Measurements from ENCODE around the gene NCKAP1.

The NCKAP1 gene

DNA sequence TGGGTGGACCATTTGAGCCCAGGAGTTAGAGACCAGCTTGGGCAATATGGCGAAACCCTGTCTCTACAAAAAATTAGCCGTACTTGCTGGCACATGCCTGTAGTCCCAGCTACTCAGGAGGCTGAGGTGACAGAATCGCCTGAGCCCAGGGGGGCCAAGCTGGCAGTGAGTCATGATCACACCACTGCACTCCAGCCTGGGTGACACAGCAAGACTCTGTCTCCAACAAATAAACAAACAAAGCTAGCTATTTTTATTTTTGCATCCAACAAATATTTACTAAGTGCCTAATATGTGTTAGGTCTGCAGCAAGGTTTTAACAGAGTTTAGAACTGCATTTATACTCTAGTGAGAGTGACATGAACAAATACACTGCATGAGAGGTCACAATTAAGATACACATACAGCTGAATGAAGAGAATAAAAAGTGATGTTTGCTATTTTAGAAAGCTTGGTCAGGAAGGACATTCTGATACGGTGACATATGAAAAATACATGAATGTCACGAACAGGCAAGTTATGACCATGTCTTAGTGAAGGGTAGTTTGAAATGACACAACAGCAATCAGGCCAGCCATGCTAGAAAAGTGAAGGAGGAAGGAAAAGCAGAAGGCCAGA is 88.6 kb downstream of the NCKAP1 start:
- no peak for DNase-seq

DNA sequence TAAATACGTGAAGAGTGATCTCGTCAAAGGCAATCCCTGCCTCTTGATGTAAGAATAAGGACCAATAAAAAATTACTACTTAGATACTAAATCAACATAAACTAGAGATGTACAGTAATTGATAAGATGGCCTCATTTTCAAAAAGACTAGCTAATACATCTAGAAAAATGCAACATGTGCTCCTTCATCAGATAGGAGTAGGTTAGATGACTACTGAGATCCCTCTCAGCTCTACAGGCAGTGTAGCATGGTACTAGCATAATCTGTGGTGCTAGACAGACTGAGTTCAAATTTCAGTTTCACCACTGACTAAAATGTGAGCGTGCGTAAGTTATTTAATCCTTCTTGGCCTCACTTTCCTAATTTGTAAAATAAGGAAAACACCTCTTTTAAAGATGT is 89.2 kb downstream of the NCKAP1 start:
- DNase-seq = no peak

DNA sequence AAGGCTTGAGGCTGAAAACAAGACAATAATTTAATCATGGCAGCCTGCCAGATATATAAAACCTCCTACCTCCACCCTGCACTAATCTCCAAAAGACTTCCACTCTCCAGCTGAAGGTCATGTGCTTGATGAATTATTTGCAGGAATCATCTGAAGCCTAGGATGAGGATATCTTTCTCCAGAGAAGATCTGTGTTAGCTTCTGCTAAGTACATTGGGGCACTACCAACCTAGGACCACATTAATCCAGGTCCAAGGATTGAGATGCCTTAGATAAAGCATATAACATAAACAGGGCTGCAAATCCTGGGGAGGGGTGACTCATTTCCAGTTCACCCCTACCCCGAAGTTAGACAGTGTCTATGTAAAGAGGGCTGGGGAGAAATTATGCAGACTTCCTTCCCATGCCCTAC is 91.3 kb downstream of the NCKAP1 start:
- DNase-seq = no peak

DNA sequence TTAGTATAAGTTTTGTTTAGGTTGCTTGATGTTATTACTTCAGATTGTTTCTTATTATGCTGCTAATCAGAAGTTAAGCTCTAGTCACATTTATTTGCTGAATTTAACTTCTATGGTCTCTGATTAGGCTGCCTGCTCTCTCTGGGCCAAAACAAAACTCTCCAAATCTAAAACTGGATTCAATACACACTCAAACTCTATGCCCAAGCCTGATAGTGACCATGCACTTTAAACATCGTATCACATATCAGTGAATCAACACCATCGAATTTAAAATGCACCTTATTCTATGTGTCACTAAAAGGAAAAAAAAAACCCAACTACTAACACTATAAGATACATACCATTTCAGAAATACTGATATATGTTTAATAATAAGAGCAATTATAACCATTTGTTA is 94.9 kb downstream of the NCKAP1 start:
- DNase-seq = no peak

DNA sequence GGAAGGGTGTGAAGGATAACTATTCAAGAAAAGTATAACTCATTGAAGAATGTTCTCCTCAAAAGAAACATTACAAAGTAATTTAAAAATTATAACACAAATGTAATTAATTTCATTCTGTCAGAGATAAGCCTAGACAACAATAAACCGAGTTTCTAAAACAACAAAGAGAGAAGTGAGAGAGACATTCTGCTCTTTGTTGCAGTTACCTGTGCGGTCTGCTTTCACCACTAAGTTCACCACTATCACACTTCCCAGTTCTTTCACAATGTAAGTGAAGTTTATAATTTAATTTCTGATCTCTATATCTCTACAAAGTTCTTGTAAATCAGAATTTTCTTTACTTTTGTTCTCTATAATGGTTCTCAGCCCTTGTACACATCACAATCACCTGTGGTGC is 95.5 kb downstream of the NCKAP1 start:
- no peak for DNase-seq

DNA sequence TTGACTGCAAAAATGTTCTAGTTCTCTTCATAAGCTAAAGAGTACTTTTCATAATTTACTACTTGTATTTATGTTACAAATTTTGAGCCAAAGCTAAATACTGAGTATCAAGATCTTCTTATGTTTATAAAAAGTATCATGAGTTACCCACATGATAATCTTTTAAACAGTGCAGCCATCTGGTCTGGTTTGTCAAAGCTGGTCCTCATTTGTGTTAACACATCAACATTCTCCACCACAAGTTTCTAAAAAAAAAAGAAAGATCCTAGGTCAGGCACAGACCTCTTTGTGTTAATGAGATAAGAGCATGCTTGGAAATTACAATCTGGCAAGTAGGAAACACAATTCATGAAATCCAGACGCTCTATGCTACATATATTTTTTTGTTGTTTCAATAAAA is 96.3 kb downstream of the NCKAP1 start:
- DNase-seq = no peak

DNA sequence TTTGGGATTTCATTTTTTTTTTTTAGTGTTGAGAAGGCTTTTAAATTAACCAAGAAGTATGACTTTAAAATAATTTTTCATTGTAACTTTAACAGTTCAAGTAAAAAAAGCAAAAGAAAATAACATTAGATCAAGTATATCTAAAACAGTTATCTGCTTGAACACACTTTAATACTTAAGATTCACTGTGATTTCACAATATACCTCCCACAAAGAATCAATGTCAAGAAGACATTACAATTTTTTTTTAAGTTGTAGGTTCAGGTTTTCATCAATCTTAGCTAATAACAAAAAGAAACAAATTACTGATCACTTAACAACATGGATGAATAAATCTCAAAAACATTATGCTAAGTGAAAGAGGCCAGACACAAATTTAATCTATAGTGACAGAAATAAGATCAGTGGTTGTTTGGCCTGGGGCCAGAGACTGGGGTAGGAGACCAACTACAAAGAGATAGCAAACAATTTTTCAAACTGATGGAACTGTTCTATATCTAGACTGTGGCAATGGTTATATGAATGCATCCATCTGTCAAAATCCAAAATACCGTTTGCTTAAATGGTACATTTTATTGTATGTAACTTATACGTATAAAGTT is 97.0 kb downstream of the NCKAP1 start:
- no peak for DNase-seq

DNA sequence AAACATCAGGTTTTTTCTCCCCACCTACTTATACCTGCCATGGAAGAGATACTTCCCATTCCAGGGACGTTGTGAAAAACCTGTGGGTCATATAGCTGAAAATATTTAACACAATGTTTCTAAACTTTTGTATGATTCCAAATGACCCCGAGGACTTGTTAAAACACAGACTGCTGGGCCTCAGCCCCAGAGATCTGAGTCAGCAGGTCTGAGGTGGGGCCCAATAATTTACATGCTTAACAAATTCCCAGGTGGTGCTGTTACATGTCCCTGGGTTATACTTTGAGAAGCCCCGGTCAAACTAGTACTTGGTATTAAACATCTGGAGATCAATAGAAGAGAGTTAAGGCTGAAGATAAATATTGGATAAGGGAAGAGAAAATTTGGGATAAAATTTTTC is 100.4 kb downstream of the NCKAP1 start:
- DNase-seq = no peak

DNA sequence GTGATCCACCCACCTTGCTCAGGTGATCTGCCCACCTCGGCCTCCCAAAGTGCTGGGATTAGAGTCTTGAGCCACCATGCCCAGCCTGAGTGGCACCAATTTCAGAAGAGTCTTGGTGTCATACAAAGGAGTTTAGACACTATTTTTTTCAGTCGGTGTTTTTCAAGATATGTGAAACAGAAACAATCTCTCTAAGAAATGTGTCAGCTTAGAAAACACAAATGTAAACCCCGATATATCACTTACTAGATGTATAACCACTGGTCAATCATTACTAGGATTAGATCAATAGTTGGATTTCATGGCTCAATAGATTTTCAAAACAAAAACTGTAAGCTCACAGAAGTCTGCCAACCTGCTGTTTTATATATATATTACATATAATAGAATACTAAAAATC is 104.6 kb downstream of the NCKAP1 start:
- no peak for DNase-seq

DNA sequence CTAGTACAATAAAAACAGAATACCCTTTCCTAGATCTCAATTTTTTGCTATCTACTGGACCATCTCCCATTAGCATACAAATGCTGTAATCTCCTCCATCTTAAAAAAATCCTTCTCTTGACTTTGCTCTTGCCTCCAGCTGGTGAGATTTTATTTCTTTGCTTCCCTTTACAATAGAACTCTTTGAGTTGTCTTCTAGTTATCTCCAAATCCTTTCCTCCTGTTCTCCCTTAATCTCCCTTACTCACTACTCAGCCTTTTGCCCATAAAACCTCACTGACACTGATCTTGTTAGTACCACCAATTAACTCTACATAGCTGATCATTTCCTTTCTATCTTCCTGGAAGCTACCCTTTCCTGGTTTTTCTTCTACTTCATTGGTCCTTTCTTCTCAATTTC is 108.3 kb downstream of the NCKAP1 start:
- no peak for DNase-seq

DNA sequence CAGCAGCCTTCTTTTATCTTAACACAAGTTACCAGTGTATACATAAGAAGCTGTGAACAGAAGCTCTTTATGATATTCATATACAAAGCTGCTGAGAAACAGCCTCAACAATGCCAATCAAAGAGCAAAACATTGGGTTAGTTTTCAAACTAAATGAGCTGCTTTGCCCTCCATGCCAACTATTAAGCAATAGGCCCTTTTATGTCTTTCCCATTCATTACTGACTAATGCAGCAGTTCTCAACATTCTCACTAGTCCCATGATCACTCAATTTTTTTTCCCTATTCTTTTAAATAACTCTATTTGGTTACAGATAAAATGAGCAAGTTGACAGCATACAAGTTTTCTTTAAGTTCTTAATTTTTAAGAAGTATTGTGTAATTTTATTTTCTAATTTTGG is 114.0 kb downstream of the NCKAP1 start:
- no peak for DNase-seq

DNA sequence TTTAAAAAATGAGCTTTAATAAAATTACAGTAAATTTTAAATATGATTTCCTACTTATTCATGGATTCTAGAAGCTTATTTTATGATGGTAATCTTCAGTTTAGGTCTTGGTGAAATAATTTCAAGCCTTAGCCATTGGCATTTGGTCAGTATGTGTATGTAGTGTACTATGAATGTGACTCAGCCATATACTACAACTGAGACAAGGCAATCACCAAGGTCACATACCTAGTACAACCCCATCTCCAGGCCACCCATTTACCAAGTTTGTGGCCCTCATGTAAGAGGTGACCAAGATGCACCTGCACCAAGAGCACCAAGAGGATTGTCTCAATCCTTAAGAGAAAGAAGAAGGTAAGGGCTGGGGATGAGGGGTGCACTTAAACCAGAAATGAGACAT is 117.0 kb downstream of the NCKAP1 start:
- DNase-seq = no peak

DNA sequence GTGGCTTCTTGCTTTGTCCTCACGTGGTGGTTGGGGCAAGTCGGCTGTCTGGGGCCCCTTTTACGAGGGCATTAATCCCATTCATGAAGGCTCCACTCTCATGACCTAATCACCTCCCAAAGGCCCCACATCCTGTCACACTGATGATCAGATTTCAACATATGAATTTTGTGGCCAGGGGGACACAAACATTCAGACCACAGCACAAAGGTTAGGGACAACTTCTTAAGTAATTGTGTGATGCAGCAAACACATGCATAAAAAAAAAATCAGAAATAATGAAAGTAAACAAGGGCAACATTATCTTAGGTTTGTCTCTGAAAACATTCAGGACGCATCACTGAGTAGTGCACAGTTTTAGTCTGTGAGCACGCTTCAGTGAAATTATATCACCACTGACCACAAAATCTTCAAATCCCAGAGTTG is 117.6 kb downstream of the NCKAP1 start:
- DNase-seq = no peak

DNA sequence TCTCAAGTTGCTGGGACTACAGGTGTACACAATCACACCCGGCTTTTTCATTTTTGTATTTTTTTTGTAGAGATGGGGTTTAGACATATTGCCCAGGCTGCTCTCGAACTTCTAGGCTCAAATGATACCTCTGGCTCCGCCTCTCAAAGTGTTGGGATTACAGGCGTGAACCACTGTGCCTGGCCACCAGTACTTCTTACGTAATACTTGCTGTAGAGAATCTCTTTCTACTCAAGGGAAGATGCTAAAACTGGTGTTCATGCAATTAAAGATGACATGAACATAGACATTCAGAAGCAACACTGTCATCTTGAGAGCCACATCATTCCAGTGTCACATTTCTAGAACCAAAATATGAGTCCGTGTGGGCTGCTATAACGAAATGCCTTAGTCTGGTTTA is 118.2 kb downstream of the NCKAP1 start:
- no peak for DNase-seq

DNA sequence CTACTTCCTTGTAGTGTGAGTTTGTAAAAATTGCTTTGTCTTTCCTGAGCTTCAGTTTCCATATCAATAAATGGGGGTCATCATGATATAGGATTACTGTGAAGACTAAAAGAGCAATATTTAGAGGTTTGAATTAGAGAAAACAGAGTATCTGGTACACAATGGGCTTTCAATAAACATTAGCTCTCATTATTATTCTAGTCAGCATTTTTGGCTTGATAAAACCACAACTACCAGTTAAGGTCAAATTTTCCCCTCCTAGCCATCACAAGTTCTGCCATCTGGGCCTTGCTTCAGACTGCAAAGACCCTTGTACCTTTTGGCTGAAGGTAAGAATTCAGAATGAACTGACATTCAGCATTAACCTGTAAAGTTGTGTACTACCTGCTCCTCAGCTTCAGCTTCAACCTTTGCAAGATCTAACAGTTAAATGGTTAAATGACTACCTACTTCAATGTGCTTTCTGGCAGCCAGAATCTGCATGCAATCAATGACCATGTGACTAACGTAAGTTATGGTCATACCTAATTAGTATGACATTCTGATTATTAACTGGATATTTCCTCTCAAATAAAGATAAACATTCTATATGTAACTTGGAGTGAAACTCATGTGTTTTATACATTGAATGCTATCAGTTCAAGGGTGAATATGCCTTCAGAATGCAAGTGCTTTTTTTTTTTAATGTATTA is 119.2 kb downstream of the NCKAP1 start:
- DNase-seq = no peak

DNA sequence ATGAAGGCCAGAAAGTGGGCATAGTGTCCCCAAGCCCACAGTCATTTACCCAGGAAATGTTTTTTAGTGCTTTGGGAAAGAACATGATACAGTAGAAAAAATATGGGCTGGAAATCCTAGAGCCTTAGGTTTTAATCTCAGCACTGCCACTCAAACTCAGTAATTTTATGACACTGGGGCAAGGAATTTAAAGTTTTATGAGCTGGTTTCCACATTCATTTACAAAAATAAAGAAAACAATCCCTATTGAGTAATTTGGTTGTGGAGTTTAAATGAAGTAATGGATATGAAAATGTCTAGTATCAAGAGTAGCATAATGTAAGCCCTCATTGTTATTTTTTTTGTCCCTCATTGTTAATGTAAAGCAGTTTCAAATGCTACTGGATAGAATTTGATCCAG is 120.3 kb downstream of the NCKAP1 start:
- DNase-seq = no peak

DNA sequence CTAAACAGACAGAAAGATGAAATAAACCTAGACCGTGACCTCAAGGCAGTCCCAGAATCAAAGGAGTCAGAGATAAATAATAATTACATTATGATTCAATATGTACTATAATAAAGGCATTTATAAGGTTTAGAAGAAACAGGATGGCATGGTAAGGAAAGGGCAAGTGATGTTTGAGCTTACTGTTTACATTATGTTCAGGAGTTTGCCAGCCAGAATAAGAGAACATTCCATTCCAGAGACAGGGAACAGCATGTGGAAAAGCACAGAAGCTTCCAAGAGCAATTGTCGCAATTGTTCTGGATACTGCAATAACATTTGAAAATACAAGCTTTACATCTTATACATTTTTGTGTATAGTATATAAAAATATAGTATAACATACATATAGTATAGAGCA is 121.8 kb downstream of the NCKAP1 start:
- no peak for DNase-seq

DNA sequence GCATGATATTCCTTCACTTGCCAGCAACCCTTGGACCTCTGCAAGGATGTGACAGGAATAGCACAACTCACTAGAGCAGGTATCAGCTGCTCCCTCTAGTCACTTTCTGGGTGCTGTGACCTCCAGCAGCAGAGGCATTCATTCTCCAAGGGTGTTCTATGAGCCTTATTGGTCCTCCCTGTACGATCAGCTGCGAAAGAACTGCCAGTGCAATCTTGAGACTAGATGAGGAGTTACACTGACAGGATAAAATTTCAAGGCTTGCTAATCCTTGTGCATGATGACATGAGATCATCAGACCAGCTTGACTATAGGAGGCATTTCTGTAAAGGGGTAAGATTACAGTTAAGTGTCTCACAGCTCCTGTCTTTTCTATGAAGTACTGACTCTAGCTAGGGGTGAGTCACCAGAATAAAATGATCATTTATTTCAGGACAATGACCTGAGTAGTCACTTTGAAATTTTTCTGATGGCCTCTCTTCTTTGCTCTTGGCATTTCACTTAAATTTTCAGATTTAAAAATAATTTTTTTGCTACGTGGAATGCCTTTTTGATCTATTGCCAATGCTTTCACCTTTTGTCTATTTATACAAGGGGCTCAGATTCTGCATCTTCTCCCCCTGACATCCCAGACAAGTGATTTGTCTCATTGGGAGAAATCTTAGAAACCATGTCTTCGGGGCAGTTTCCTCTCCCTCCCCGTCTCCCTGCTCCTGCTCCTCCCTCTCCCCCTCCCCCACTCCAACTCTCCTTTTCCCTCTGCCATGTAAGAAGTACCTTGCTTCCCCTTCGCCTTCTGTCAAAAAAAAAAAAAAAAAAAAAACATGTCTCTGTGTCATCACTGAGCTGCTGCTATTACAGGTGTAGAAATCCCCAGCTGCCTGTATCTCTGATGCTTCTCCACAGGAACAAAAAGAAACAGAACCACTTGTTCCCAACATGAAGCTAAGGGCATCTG is 122.6 kb downstream of the NCKAP1 start:
- no peak for DNase-seq

DNA sequence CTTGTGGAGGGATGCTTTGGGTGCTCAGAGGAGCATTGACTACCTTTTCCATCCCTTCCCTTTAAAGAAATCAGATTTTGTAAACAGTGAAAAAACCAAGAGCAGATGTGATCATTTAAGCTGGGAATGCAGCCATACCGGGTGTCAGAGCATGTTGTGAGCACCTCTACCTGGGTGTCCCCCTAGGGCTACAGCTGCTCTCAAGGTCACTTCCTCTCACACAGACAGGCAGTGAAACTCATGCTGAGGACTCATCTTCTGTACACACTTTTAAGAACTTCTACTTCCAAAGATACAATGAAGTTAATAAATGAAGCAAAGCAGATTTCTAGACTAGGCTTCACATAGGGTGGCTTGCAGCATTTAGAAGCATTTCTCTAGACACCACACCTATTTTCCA is 123.4 kb downstream of the NCKAP1 start:
- DNase-seq = no peak

DNA sequence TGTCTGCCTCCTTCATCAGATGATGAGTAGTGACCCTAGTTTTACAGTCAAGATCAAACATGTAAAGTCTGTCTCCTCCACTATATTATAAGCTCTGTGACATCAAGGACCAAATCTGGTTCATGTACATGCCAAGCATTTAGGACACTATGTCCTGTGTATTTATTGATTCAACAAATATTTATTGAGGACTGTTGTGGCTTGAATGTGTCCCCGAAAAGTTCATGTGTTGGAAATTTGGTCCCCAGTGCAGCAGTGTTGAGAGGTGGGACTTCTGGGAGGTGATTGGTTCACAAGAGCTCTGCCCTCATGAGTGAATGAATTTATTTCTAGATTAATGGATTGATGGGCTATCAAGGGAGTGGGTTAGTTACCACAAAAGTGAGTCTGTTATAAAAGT is 125.2 kb downstream of the NCKAP1 start:
- DNase-seq = no peak

DNA sequence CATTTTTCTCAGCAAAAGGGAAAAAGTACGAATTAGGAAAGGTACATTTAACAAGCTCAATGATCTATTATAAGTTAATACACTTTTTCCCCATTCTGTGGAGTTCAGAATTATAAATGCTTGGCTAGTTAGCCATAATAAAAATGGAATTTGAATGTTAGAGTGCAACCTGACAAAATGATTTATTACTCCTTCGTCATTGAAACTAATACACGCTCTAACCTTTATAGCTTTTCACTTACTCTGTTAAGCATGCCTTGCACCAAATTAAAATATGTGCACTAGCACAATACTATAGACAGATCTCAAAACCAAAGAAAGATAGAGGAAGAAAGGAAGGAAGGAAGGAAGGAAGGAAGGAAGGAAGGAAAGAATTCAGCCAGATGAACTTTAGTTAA is 125.7 kb downstream of the NCKAP1 start:
- no peak for DNase-seq

DNA sequence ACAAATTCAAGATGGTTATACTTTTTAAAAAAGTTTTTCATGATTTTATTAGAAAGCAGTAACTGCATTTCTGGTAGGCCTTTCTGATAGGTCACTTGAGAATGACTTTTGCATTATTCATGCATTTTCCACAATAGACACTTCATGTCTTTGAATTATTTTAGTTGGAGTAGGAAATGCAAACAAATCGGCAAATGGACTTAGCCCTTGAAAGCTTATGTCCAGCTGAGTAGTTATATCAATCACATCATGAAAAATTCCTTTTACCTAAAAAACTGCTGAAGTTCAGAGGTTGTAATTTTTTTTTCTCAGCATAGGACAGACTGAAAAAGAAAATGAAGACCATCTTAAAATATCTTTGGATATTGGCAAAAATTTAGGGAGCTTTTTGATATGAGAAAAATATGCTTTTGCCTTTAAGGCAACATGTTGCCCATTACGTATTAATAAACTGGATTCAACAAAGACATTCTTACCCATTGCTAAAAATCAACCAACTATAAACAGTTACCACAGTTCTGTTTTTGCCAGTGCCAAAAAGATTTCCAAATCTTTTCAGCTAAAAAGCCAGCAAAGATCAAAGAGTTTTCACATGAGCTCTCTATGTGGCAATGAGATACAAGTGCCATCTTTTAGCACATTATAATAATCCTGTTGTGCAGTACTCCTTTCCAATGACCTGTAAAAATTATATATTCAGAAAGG is 126.3 kb downstream of the NCKAP1 start:
- DNase-seq = no peak

DNA sequence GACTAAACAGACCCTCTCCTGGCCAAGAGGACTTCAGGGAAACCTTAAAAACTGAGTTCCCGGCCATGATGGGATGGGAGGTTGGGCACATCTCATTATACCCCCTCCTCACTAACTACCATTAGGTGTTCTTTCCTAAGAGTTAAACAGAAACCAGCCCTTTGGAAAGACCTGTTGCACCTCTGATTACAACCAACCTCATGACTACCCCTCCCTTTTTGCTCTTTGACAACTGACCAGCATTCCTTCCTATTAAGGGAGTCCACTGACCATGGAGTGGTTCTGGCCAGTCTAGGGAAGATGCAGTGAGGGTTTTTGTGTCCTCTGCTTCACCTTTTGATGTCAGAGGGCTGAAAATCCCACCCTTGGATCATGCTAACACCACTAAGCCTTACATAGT is 127.3 kb downstream of the NCKAP1 start:
- DNase-seq = no peak
